GM12891 (cell line): Measurements from ENCODE around the gene SPOCK1.
"Not testable (repeated sequence)": the region's sequence is repeated elsewhere in the genome, so short reads cannot be mapped to it uniquely, and the experiment has no call there.

Experiments used
- DNase-seq: peaks from one replicate; pipeline ENCODE4 v3.0.0; 2011; ENCODE audit warnings: low spot score; ENCODE audit not compliant: insufficient read length
- FAIRE-seq: peaks from 2 replicates; lab custom pipeline; 2011; peaks lifted over from hg19 to GRCh38; lab: Jason Lieb, UNC
- PAX5 ChIP-seq: IDR thresholded peaks from 2 replicates; pipeline ENCODE4 v1.6.1; 2011; ENCODE audit warnings: low read length, moderate library complexity, mild to moderate bottlenecking; ENCODE audit not compliant: insufficient read depth, severe bottlenecking
- POLR2A ChIP-seq: IDR thresholded peaks from 2 replicates; pipeline ENCODE4 v1.6.1; 2011; ENCODE audit warnings: low read depth, low read length, control low read depth
- POLR2AphosphoS5 ChIP-seq: IDR thresholded peaks from 2 replicates; pipeline ENCODE4 v1.6.1; 2011; ENCODE audit warnings: low read depth, low read length, control low read depth
- POU2F2 ChIP-seq: IDR thresholded peaks from 2 replicates; pipeline ENCODE4 v1.6.1; 2011; ENCODE audit warnings: low read depth, mild to moderate bottlenecking, control low read depth, low read length, moderate library complexity
- SPI1 ChIP-seq: IDR thresholded peaks from 2 replicates; pipeline ENCODE4 v1.6.1; 2011; ENCODE audit warnings: low read depth, low read length, control low read depth
- TAF1 ChIP-seq: IDR thresholded peaks from 2 replicates; pipeline ENCODE4 v1.6.1; 2011; ENCODE audit warnings: low read depth, low read length, control low read depth

The SPOCK1 gene

DNA sequence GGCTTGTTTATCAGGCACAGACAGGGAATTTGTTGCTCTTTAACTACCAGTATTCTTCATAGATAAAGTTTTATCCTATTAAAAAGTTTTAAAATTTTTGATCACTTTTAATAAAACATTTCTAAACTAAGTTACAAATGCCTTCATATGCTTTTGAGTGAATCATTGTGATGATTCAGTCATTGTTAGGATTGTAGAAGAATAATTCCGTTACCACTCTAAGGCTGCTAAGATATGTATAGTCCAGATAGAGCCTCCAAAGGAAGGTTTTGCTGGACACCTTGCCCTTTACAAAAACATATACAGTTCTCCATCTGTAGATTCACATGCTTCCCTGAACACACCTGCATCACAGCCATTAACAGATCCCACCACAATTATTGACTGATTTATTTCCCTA lies 233.7 kb downstream of the SPOCK1 start:
- no peak for DNase-seq
- no peak for FAIRE-seq
- TF ChIP-seq POLR2AphosphoS5 = no peak
- no peak for TF ChIP-seq SPI1
- TF ChIP-seq POLR2A = no peak
- TF ChIP-seq POU2F2 = no peak
- TF ChIP-seq PAX5 = no peak
- TF ChIP-seq TAF1 = no peak

DNA sequence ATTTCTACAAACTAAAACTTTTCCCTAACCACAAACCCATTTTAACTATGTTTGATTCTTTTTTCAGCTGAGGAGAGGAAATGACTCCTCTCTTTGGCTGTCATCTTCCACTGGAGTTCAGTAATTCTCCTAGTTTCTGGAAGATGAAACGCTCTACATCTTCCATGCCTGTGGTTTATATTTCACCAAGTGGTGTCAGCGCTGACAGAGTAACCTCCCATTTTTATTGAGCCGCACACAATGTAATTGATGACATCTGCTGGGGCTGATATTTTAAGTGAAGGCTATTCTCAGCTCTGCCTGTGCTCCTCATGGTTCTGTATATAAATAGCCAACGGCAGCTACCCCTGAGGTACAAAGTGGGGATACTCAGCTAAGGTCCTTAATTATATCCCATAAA lies 234.6 kb downstream of the SPOCK1 start:
- DNase-seq (no peak), FAIRE-seq (no peak)
- TF ChIP-seq SPI1 = no peak
- no peak for TF ChIP-seq TAF1
- no peak for TF ChIP-seq POLR2A
- no peak for TF ChIP-seq PAX5
- no peak for TF ChIP-seq POU2F2
- no peak for TF ChIP-seq POLR2AphosphoS5

DNA sequence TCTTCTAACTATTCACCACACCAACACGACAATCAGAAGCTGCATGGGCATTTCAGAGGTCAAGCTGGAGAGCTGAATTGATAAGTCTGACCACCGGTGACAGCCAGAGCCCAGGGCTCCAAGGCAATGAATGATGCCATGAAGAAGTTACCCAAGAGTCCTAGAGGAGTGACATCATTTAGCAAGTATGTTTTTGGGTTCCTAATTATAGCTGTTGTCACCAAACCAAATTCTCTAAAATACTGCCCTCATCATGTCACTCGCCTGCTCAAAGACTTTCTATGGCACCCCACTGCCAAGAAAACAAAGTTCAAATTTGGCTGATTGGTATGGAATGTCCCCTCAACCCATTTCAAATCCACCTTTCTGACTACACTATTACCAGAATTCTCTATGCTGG lies 235.1 kb downstream of the SPOCK1 start:
- FAIRE-seq (no peak), DNase-seq (no peak)
- TF ChIP-seq PAX5 (no peak), TAF1 (no peak), POLR2AphosphoS5 (no peak), SPI1 (no peak), POU2F2 (no peak), POLR2A (no peak)

DNA sequence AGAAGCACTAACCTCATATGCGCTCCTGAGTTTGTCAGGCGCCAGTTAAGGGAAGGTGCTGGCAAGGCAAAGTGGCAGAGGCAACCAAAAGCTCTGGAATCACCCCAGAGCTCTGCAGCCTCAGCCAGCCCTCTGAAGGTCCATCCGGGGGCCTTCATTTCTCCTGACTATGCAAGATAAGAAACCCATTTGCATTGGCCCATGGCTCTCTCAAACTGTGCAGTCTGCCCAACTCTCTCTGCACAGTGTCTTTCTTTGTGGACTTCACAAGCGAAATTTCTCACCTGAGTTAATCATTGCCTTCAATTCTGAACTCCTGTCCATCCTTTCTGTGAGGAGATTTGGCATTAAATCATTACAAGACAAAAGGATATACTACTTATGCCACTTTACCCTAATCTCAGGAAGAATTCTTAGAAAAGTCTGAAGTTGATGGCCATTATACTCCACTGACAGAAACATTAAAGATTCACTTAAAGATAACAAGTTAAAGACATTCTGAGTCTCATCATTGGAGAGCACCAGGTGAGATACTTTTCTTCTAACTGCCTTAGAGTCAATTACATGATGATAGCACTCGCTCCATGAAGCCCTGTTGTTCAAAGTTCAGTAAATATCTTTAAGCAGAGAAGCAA lies 235.6 kb downstream of the SPOCK1 start:
- no peak for FAIRE-seq
- DNase-seq = no peak
- TF ChIP-seq SPI1 (no peak), TAF1 (no peak), POLR2AphosphoS5 (no peak), POU2F2 (no peak), POLR2A (no peak), PAX5 (no peak)

DNA sequence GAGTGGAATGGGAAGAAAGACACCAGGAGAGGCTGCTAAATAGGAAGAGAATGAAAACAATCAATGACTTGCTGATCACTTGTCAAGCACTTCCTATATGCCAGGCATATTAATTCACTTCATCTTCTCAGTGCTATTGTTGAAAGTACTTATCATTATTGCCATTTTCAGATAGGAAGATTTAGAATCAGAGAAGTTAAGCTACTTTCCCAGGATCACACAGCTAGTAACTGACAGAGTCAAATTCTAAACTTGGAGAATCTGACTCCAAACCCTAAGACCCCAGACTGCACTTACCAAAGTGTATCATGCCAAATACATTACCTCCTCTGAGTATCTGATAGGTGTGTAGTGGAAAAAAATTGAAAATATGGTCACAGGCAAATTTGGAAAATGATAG lies 236.3 kb downstream of the SPOCK1 start:
- TF ChIP-seq SPI1 (no peak), TAF1 (no peak), POU2F2 (no peak), POLR2AphosphoS5 (no peak), POLR2A (no peak), PAX5 (no peak)
- DNase-seq (no peak), FAIRE-seq (no peak)

DNA sequence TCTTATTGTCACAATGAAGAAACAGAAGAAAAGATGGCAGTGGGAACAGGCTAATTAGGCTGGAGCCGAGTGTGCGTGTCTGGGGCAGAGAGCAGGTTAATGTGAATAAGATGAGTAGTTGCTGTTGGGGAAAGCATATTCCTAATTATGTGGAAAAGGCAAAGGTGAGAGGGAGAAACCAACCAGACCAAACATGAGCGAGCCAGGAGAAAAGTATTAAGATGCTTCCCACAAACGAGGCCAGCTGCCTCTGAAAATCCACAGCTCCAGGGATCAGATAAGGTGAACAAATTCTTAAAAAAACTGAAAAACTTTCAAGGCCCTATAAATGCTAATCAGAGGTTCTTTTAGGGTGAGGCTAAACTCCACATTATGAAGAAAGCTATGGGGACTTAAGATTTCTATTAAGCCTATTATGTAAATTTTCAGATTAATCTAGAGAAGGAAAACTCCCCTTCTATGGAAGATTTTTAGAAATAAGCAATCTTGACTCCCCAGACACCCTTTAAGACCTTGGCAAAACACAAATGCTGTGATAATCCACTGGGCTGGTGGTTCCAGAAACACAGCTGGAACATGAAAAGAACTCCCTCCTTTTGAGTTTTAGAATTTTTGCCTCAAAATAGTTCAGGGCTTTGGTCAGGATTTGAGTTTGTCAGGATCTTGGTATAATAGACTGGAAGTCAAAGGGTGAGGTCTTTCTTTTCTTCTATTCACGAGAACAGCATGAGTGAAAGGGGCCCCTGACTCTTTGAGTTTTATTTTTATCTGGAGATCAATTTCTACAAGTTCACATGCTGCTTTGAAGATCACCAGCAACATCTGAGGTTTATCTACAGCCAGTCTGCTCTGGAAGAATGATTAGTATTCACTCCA lies 238.1 kb downstream of the SPOCK1 start:
- no peak for DNase-seq
- TF ChIP-seq POU2F2 (no peak), POLR2A (no peak), SPI1 (no peak)
- no peak for FAIRE-seq

DNA sequence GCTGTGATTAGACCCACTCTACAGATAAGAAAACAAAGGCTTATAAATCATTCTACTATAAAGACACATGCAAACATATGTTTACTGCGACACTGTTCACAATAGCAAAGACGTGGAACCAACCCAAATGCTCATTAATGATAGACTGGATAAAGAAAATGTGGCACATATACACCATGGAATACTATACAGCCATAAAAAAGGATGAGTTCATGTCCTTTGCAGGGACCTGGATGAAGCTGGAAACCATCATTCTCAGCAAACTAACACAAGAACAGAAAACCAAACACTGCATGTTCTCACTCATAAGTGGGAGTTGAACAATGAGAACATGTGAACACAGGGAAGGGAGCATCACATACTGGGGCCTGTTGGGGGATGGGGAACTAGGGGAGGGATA lies 240.0 kb downstream of the SPOCK1 start:
- not testable (repeated sequence) for DNase-seq, FAIRE-seq

DNA sequence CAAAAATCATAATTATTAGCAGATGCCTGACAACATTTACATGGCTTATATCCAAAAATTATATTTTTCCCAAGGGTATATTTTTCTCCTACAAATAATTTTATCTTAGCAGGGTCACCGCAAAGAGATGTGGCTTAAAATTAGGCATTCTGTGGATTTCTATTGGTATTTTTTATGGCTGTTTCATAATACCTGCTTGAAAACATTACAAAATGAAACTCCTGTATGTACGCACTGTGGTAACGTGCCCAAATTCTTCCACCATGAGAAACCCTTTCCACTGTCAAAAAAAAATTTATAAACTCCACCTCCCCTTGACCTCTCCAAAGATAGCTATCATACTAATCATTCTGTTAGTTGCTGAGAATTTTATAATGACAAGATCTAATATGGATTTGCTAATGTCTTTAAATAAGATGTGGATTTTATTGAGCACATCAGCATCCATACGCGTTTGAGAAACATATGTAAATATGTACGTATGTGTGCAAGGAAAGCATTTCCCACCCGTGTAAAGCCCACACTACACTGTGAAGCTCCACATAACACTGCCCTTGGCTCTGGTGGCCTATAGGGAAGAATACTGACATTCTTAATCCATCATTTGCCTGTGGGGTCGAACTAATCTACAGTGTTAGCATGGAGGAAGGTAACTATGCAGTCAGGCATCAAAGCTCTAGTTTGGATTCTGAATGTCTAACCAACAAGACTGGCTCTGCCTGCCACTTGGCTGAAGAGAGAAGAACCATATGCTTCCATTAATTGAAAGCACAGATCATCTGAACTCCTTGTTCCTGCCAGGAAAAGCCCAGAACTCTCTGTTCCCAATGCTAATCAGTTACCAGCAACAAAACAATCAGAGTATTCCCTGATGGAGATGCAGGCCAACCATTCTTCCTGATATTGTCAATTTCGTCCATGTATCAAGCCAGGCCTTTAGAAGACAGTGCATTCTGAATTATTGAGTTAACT lies 244.7 kb downstream of the SPOCK1 start:
- no peak for TF ChIP-seq POU2F2
- DNase-seq (no peak), FAIRE-seq (no peak)

DNA sequence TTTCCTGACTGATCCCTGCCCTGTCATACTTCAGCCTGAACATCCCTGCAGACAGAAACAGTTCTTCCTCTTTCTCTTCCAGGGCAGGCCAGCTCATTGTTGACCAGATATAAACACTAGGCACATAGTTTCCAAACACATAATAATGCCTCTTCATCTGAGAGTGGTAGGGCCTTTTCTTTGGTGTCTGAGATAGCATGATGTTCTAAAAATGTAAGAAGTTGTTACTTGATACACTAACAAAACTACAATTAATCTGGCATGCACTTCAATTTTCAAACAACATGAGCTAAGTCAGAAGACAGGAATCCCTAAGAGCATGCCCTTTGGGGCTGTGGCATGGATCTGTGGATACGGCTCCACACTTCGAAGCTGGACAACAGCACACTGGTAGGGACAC lies 246.6 kb downstream of the SPOCK1 start:
- FAIRE-seq (no peak), DNase-seq (no peak)
- TF ChIP-seq SPI1 = no peak
- no peak for TF ChIP-seq POLR2AphosphoS5
- no peak for TF ChIP-seq POU2F2
- no peak for TF ChIP-seq TAF1
- TF ChIP-seq PAX5 = no peak
- TF ChIP-seq POLR2A = no peak
